Endothelial cell of umbilical vein (primary cell): ENCODE data around the gene DUSP18. TPM values are rescaled to one million over a fixed set of nuclear protein-coding genes. Genes with fewer than 3 reads are reported as not detected.

ENCODE experiments used
- BruUV-seq: library from RNA; stranded (reverse); fragments of 400-500 nt; replicated peaks from 2 replicates; lab custom pipeline; 2021; lab: Mats Ljungman, UMichigan
- CTCF ChIA-PET: fragments of 300-600, 350-600 bp; sonication (Branson Sonifier 250); formaldehyde crosslinking; loops from one replicate; lab custom pipeline; 2021; ENCODE audit warnings: antibody characterized with exemption, inconsistent platforms; lab: Charles Lee
- POLR2A ChIA-PET: fragments of 300-600, 350-600 bp; sonication (Branson Sonifier 250); formaldehyde crosslinking; loops from one replicate; lab custom pipeline; 2021; ENCODE audit warnings: antibody characterized with exemption, inconsistent platforms; lab: Charles Lee
- DNase-seq: peaks from one replicate; pipeline ENCODE4 v3.0.0-alpha.2; 2011; ENCODE audit warnings: low read depth, low spot score
- FAIRE-seq: peaks from 2 replicates; lab custom pipeline; 2011; peaks lifted over from hg19 to GRCh38; lab: Jason Lieb, UNC
- H2AFZ ChIP-seq: 2 replicates; pipeline ENCODE4 v1.6.0; 2012; ENCODE audit warnings: low read depth, low read length, control low read depth, inconsistent platforms
- H3K27ac ChIP-seq: 2 replicates; pipeline ENCODE4 v1.5.1; 2011; ENCODE audit warnings: low read depth, mild to moderate bottlenecking, control low read depth, low read length, moderate library complexity; ENCODE audit not compliant: insufficient read depth
- H3K27me3 ChIP-seq, 2 experiments: 2 replicates each; pipeline versions ENCODE4 v1.6.0 to v1.6.1; 2011; ENCODE audit warnings: low read length in 2 of 2, mixed read lengths in 1 of 2; ENCODE audit not compliant: control insufficient read depth in 2 of 2, insufficient read depth in 2 of 2
- H3K36me3 ChIP-seq, 2 experiments: 2 replicates in 1 of 2; 3 replicates in 1 of 2; pipeline ENCODE4 v1.5.1; 2011; ENCODE audit warnings: low read length in 2 of 2, mild to moderate bottlenecking in 1 of 2, moderate library complexity in 1 of 2; ENCODE audit not compliant: control insufficient read depth in 2 of 2, insufficient read depth in 2 of 2; ENCODE audit errors: extremely low read depth in 1 of 2
- H3K4me1 ChIP-seq: 3 replicates; pipeline ENCODE4 v1.5.1; 2011; ENCODE audit warnings: mild to moderate bottlenecking, low read length; ENCODE audit not compliant: control insufficient read depth, insufficient read depth; ENCODE audit errors: extremely low read depth
- H3K4me2 ChIP-seq: 2 replicates; pipeline ENCODE4 v1.6.1; 2011; ENCODE audit warnings: low read length, control low read depth, mixed read lengths; ENCODE audit not compliant: insufficient read depth
- H3K4me3 ChIP-seq, 3 experiments: fragments of 200-600 bp in 1 of 3; sonication (generic), shearing (Covaris generic) in 1 of 3; replicated peaks in 1 of 3; 2 replicates each; pipeline ENCODE4 v1.5.1; 2011 to 2016; ENCODE audit warnings: control low read depth in 3 of 3, low read length in 3 of 3, mild to moderate bottlenecking in 2 of 3, inconsistent platforms in 1 of 3, low read depth in 1 of 3, moderate library complexity in 1 of 3; ENCODE audit not compliant: insufficient read depth in 1 of 3
- H3K79me2 ChIP-seq: 2 replicates; pipeline ENCODE4 v1.6.0; 2012; ENCODE audit warnings: low read length, inconsistent platforms; ENCODE audit not compliant: control insufficient read depth, insufficient read depth
- H3K9ac ChIP-seq: replicated peaks from 2 replicates; pipeline ENCODE3; 2011; ENCODE audit warnings: low read length, control low read depth; ENCODE audit not compliant: insufficient read depth; ENCODE audit errors: extremely low read depth
- H3K9me1 ChIP-seq: replicated peaks from 3 replicates; pipeline ENCODE4 v1.6.0; 2011; ENCODE audit warnings: mild to moderate bottlenecking, low read length; ENCODE audit not compliant: control insufficient read depth, insufficient read depth; ENCODE audit errors: extremely low read depth
- H3K9me3 ChIP-seq: replicated peaks from 2 replicates; pipeline ENCODE4 v1.5.1; 2012; ENCODE audit warnings: low read length, inconsistent platforms; ENCODE audit not compliant: control insufficient read depth, insufficient read depth
- H4K20me1 ChIP-seq: replicated peaks from 2 replicates; pipeline ENCODE3; 2011; ENCODE audit warnings: mild to moderate bottlenecking, low read length; ENCODE audit not compliant: control insufficient read depth, insufficient read depth; ENCODE audit errors: extremely low read depth
- CTCF ChIP-seq, 2 donors: IDR thresholded peaks; 1 replicate in 1 of 2; 2 replicates in 1 of 2; pipeline ENCODE4 v1.5.1; 2011; ENCODE audit warnings: low read length in 2 of 2, mild to moderate bottlenecking in 2 of 2, moderate library complexity in 2 of 2, control low read depth in 1 of 2, inconsistent platforms in 1 of 2, low read depth in 1 of 2; ENCODE audit not compliant: insufficient read depth in 1 of 2; ENCODE audit errors: extremely low read depth in 1 of 2
- EZH2 ChIP-seq: IDR thresholded peaks from 2 replicates; pipeline ENCODE4 v1.6.1; 2012; ENCODE audit warnings: borderline replicate concordance, low read depth, mild to moderate bottlenecking, moderate library complexity, low read length, inconsistent platforms; ENCODE audit not compliant: severe bottlenecking
- FOS ChIP-seq: IDR thresholded peaks from 2 replicates; pipeline ENCODE4 v1.6.1; 2011; ENCODE audit warnings: mild to moderate bottlenecking, low read length, moderate library complexity, borderline replicate concordance; ENCODE audit not compliant: insufficient read depth
- GATA2 ChIP-seq: IDR thresholded peaks from 2 replicates; pipeline ENCODE4 v1.7.0; 2011; ENCODE audit warnings: low read depth, mild to moderate bottlenecking, moderate library complexity, mixed read lengths, low read length; ENCODE audit not compliant: insufficient read length, insufficient read depth
- JUN ChIP-seq: IDR thresholded peaks from 2 replicates; pipeline ENCODE4 v1.6.1; 2011; ENCODE audit warnings: borderline replicate concordance, low read depth; ENCODE audit not compliant: insufficient read length, insufficient read depth
- MAX ChIP-seq: IDR thresholded peaks from 2 replicates; pipeline ENCODE4 v1.6.1; 2011; ENCODE audit not compliant: insufficient read depth, insufficient read length
- MYC ChIP-seq: IDR thresholded peaks from one replicate; pipeline ENCODE4 v1.6.1; 2011; ENCODE audit warnings: mild to moderate bottlenecking, low read depth, low read length
- POLR2A ChIP-seq: IDR thresholded peaks from 2 replicates; pipeline ENCODE4 v1.6.1; 2012; ENCODE audit warnings: low read depth, mild to moderate bottlenecking, control low read depth, low read length
- POLR2AphosphoS5 ChIP-seq: IDR thresholded peaks from 2 replicates; pipeline ENCODE4 v1.6.1; 2012; ENCODE audit warnings: low read depth, mild to moderate bottlenecking, control low read depth, low read length, moderate library complexity; ENCODE audit not compliant: insufficient read depth
- dilution Hi-C: fragments of 300-500 bp; cut with MboI; formaldehyde crosslinking; loops from one replicate; pipeline ENCODE4 v1.15.0; 2019; ENCODE audit warnings: low sequenced_read_pairs; ENCODE audit not compliant: extremely low pct_ligation_motif_present
- intact Hi-C: fragments of 100-400 bp; cut with micrococcal nuclease; formaldehyde crosslinking; loops from one replicate; pipeline ENCODE4 v1.10.0; 2022
- polyA plus RNA-seq, 4 experiments: library from polyadenylated mRNA; depleted of rRNA in 3 of 4; stranded (reverse) in 3 of 4; unstranded in 1 of 4; fragments of >200 nt; gene quantifications; 2 replicates each; pipeline versions ENCODE4 v1.2.1 to v1.2.3, GENCODE V29; 2011 to 2012; ENCODE audit warnings: missing spikeins in 1 of 4
- total RNA-seq: library from RNA; stranded (reverse); gene quantifications from 2 replicates; pipeline ENCODE4 v1.2.3, GENCODE V29; 2021

DUSP18 gene
- total and polyA plus RNA-seq, 2 donors (not counting 3 experiments of a cell fraction or from before 2014, with no cell fraction given) = 18.3 to 30.1 TPM

GRCh38 chr22:30646518-30647160 lies 21.0 kb downstream of the DUSP18 start:
- H3K27ac ChIP-seq = no peak overlapping the region
- peaks cover 23% of the 10 kb centered on the region for H3K79me2 ChIP-seq
- peaks cover 0 to 3% of the 10 kb centered on the region in 2 experiments for H3K36me3 ChIP-seq
- CTCF ChIA-PET = interaction anchor here (1.8 kb wide), 1 partner anchor 12 kb away, joined by 5 read pairs; no protein-coding TSS in a partner anchor
- DNase-seq (no peak), FAIRE-seq (no peak)
- H2AFZ ChIP-seq = no peak overlapping the region
- H3K4me3 ChIP-seq = no peak overlapping the region
- TF ChIP-seq JUN = no peak
- no peak for TF ChIP-seq POLR2A
- TF ChIP-seq MAX = no peak
- no peak for TF ChIP-seq POLR2AphosphoS5
- TF ChIP-seq GATA2 = no peak
- no peak for TF ChIP-seq MYC
- TF ChIP-seq FOS = no peak
- TF ChIP-seq CTCF (IDR thresholded peaks at IDR 0.05; ENCODE audit: extremely low read depth in 1 of 2, insufficient read depth in 1 of 2, low read depth in 1 of 2, low read length in 2 of 2) = no peak
- no peak for TF ChIP-seq EZH2
- H3K27me3 ChIP-seq = no peaks in the 10 kb centered on the region
- POLR2A ChIA-PET = no interaction called here
- no peaks in the 10 kb centered on the region for H3K9me1 ChIP-seq
- H3K4me2 ChIP-seq = no peak overlapping the region
- peaks cover 11% of the 10 kb centered on the region for H3K4me1 ChIP-seq
- dilution Hi-C loops (no loop called here), intact Hi-C loops (no loop called here)
- no peak overlapping the region for H3K9ac ChIP-seq
- no TSS peak for BruUV-seq
- H4K20me1 ChIP-seq = no peaks in the 10 kb centered on the region
- H3K9me3 ChIP-seq = no peaks in the 10 kb centered on the region
